ENCODE measurements around the gene EPN3.

EPN3 gene

GRCh38 chr17:50541716-50542688 is 9.5 kb downstream of the EPN3 start:
- peak overlapping the region; percentile 51 for H3K4me3 ChIP-seq (replicated peaks; ENCODE audit: low read depth, low read length)
- DNase-seq (ENCODE audit: extremely low read depth, low read depth) = no peak
- peak; percentile 29 for TF ChIP-seq CTCF (IDR thresholded peaks at IDR 0.05; ENCODE audit: low read depth, low read length, missing control alignments)

GRCh38 chr17:50542795-50543774 is 10.6 kb downstream of the EPN3 start:
- H3K4me3 ChIP-seq (replicated peaks; ENCODE audit: low read depth, low read length) = no peak overlapping the region; the same call in 1 of the 2 replicates
- no peak for DNase-seq (ENCODE audit: extremely low read depth, low read depth)
- TF ChIP-seq CTCF (IDR thresholded peaks at IDR 0.05; ENCODE audit: low read depth, low read length, missing control alignments) = no peak

DNA sequence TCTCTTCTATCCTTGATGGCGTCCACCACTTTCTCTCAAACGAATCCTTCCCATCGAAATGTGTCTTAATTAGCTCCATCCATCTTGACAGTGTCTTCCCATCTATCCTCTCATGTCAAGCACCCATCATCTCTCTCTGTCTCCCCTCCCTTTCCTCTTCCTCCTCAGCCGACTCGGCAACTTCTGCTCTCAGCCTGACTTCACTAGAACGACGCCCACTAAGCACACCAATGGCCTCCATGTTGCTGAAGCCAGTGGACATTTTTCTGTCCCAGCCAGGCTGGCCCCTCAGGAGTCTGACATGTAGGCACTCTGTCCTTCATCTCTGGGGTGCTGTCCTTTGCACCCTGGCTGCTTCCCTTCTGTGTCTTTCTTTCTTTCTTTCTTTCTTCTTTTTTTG is 12.0 kb downstream of the EPN3 start:
- DNase-seq (ENCODE audit: extremely low read depth, low read depth) = no peak
- no peak overlapping the region for H3K4me3 ChIP-seq (replicated peaks; ENCODE audit: low read depth, low read length)
- TF ChIP-seq CTCF (IDR thresholded peaks at IDR 0.05; ENCODE audit: low read depth, low read length, missing control alignments) = no peak

GRCh38 chr17:50545311-50545710 is 12.8 kb downstream of the EPN3 start:
- DNase-seq (ENCODE audit: extremely low read depth, low read depth) = no peak
- TF ChIP-seq CTCF (IDR thresholded peaks at IDR 0.05; ENCODE audit: low read depth, low read length, missing control alignments) = no peak
- H3K4me3 ChIP-seq (replicated peaks; ENCODE audit: low read depth, low read length) = no peak overlapping the region

- H3K4me3 ChIP-seq (replicated peaks; ENCODE audit: low read depth, low read length) = peak overlapping the region; percentile 54; the same call in 1 of the 2 replicates
- TF ChIP-seq CTCF (IDR thresholded peaks at IDR 0.05; ENCODE audit: low read depth, low read length, missing control alignments) = no peak
- no peak for DNase-seq (ENCODE audit: extremely low read depth, low read depth)
Measured at GRCh38 chr17:50546701-50547034, 14.1 kb downstream of the EPN3 start.

DNA sequence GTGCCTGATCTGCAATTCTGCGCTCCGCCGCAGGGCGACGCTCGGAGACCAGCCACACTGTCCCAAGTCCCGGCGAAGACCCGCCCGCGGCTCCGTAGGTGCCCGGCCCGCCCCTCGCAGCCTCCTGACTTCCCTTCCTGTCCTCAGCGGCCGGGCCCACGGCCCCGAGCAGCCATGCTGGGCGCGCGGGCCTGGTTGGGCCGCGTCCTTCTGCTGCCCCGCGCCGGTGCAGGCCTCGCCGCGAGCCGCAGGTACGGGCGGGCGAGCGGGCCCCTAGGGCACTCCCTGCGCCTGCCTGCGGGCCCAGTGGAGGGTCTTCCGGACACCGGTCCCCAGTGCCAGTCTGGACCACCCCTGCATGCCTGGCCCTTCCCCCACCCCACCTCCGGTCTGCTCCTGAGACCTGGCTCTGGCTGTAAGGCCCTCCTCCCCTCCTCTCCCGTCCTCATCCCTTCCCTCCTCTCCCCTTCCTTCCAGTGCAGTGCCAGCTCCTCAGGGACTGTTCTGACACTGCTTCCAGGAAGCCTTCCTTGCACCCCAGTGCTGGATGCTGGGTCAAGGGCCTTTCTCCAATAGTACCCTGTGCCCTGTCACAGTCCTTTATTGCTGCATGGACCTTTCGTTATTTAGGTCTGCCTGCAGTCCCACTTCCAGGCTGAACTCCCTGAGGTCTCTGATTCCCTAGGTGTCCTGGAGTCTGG is 14.7 kb downstream of the EPN3 start, which contains the start of gene SPATA20:
SPATA20 (plus strand) TSS at position 140 of the 701 bp plus-strand sequence; CDS start at position 175, 35 bp downstream.
- peak; percentile 59 for DNase-seq (ENCODE audit: extremely low read depth, low read depth)
- peak within 1 kb of the TSS; percentile 54 for H3K4me3 ChIP-seq (replicated peaks; ENCODE audit: low read depth, low read length)
- peak; percentile 89 for TF ChIP-seq CTCF (IDR thresholded peaks at IDR 0.05; ENCODE audit: low read depth, low read length, missing control alignments)

Measured in HFF-Myc (cell line).